LHCN-M2 (cell line): ENCODE measurements around the gene VPS18. TPM values are rescaled to one million over a fixed set of nuclear protein-coding genes. Genes with fewer than 3 reads are reported as not detected.

Experiments
- DNase-seq: peaks from one replicate; pipeline ENCODE4 v3.0.0-alpha.2; 2012; ENCODE audit warnings: low read depth
- total RNA-seq: library from RNA; depleted of rRNA; stranded (reverse); fragments of >200 nt; gene quantifications from 2 replicates; pipeline ENCODE4 v1.2.3, GENCODE V29; 2014

The VPS18 gene
- total RNA-seq, 1 experiment from 2014 or later = 52.1 TPM

- DNase-seq = no peak
These were observed 27.8 kb downstream of the VPS18 start for GRCh38 chr15:40921949-40922607.

DNA sequence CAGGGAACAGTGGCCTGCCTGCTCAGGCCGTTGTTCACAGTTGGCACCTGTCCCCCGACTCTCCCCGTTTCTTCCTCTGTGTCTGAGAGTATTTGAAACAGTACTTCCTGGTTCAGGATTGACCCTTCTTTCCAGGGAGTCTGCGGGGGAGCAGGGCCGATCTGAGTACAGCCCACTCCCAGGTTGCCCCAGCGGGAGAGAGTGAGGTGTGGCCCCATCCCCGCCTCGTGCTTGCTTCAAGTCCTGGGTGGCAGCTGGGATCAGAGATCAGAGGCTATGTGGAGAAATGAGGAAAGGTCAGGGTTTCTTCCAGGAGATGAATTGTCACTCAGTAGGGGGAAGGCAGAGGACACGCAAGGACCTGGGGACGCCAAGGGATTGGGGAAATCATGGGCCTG lies 28.4 kb downstream of the VPS18 start:
- DNase-seq = no peak

DNA sequence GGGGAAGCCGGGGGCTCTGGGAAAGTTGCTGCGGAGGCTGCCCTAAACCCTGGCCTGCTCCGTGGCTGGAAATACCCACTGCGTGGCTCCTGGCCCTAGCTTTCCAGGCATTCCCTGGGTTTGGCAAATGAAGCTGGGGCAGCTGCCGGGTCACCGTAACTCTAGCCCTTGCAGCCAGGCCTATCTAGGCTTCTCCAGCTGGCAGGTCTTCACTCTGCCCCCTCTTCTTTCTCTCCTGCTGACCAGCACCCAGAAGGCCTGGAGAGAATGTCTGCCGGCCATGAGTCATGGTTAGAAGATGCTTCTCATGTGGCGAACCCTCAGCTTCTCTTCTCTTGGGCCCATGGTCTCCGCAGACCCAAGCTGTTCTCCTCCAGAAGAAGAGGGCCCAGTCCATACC lies 29.3 kb downstream of the VPS18 start:
- no peak for DNase-seq

GRCh38 chr15:40925495-40925862 lies 31.2 kb downstream of the VPS18 start:
- DNase-seq = no peak

- DNase-seq = no peak
These were observed 31.8 kb downstream of the VPS18 start for GRCh38 chr15:40925863-40926658.

DNA sequence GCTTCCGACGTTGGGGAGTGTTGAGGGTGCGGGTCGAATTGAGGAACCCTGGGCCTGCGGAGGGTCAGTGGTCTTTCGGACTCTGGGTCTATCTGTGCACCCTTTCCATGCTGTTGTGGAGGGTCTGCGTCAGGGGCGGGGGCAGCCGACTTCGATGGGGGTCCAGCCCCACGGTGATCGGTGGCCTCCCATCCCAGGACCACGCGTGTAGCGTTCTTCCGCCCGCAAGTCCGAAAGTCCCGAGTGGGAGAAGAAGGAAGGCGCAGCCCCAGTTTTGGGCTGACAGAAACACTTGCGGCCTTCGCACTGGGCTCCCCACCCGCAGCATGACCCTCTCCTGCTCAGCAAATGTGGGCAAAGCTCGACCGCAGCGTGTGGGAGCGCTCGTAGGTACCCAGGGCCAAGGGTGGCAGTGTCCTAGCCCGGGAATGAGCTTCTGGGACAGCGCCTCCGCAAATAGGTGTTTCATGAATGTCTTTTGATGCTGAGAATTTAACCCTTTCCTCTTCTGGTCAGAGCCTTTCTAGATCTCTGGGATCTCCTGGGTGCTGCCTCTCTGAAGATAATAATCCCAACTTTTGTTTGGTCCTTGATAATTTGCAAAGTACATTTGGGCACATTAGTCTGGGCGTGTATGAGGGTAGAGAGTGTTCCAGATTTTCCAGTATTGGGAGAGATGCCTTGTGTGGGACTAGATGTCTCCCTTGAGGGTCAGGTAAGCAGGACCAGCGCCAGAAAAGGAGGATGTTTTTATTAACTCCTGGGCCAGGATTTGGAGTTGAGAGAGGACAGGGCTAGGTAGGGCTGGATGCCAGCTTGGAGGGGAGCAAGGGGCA lies 32.6 kb downstream of the VPS18 start:
- no peak for DNase-seq

- DNase-seq = no peak
These were observed 33.2 kb downstream of the VPS18 start for GRCh38 chr15:40927495-40927872.

DNA sequence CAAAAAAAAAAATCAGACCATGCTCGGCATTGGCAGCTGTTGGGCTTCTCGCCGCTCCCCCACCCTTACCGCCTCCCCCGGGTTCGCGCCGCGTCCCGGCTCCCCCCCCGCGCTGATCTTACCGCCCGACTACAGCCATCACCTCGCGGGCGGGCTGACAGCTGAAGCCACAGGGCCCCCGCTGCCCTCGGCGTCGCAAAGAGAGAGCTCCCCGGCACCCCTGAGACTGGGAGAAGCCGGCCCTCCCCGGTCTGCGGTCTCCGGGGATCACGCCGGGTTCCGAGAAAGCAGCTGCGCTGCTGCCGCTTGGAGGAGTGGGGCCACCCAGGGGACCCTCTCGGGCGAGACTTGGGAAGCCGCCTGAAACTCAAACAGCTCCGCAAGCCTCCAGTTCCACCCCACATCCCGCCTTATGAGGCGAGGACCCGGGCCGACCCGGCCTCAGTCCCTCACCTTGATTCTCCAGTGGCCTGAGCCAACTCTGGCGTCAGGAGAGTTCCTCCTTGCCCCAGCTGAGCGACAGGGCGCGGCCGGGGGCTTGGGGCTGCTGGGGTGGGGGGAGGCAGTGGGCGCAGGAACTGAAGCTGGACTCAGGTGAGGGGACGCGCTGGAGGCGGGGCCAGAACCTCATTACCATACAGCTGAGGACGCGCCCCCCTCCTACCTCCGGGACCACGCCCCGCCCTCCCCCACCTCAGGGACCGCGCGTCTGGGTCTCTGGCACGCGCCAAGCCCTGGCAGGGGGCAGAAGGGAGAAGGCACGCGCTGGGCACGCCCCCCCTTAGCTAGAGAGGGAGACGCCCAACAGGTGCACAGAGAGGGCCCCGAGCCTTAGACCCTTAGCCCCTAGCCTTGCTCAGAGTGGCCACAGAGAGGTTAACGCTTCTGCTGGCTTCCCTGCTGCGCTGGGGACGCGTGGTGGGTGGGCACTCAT lies 33.9 kb downstream of the VPS18 start:
- no peak for DNase-seq

DNA sequence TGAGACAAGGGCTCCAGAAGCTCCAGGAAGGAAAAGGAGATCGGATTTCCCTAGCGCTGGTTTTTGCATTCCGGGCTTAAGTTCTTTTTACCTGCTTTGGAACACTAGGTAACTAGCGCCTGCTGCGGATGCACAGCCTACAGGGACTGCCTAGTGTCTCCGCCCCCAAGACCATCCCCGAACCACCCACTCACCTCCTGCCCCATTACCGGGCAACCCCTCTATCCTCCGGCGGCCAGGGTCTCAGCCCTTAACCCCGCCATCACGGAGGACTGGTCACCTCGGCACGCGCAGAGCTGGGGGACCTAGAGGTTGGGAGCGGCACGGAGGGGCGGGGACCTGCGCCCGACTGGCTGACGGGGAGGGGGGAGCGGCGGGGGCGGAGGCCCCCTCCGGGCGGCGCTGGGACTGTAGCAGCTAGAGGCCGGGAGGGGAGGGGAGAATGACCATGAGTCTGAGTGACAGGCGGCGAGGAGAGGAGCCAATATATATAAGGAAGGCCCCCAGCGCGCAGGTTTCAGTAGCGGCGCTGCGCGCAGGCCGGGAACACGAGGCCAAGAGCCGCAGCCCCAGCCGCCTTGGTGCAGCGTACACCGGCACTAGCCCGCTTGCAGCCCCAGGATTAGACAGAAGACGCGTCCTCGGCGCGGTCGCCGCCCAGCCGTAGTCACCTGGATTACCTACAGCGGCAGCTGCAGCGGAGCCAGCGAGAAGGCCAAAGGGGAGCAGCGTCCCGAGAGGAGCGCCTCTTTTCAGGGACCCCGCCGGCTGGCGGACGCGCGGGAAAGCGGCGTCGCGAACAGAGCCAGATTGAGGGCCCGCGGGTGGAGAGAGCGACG lies 34.8 kb downstream of the VPS18 start, which contains the start of gene DLL4:
DLL4 (plus strand) TSS at position 520 of the 839 bp plus-strand sequence. CDS start 329 bp downstream, outside the sequence.
- no peak for DNase-seq

DNA sequence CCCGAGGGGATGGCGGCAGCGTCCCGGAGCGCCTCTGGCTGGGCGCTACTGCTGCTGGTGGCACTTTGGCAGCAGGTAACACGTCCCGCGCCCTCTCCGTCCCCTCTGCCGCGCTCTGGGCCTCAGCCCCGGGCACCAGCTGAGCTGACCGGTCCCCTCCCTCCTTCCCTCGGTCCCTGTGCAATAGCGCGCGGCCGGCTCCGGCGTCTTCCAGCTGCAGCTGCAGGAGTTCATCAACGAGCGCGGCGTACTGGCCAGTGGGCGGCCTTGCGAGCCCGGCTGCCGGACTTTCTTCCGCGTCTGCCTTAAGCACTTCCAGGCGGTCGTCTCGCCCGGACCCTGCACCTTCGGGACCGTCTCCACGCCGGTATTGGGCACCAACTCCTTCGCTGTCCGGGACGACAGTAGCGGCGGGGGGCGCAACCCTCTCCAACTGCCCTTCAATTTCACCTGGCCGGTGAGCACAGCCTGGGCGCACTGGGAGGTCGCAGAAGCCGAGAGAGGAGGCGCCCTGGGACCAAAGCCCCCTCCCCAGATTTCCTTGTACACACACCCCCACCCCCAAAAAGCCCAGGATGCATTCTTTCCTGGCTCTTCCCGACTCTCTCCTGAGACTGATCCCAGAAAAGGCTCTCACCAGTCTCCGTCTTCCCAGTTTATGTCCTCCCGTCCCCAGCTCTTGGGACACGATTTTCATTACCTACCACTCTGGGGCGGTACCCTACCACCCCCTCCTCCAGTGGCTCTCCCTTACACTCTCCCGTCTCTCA lies 35.6 kb downstream of the VPS18 start:
- peak; percentile 47 for DNase-seq

- no peak for DNase-seq
These were observed 36.4 kb downstream of the VPS18 start for GRCh38 chr15:40930430-40931299.

DNA sequence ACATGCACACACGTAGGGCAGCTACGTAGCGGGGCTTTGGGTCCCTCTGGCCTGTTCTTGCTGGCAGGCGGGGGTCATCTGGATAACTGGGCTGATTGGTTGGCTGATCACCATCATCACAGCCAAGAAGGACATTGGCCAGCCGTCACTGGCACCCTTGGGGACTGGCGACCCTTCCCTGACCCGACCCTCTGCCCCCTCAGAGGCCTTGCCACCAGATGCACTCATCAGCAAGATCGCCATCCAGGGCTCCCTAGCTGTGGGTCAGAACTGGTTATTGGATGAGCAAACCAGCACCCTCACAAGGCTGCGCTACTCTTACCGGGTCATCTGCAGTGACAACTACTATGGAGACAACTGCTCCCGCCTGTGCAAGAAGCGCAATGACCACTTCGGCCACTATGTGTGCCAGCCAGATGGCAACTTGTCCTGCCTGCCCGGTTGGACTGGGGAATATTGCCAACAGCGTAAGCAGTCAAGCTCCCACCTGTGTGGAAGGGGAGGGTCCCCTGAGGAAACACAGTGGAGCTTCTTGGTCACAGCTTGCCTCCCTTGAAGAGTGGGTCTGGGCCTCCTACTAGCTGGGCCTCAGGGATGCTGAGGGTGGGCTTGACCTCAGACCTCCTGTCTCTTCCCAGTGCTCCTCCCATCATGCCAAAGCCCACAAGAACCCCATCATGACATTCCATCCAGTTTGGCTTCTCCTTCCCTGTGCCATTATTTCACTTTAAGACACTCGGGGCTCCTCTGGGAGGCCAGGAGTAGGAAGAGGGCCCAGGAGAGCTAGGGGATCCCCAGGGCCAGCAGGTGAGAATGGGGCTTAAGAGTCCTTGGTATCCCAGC lies 37.3 kb downstream of the VPS18 start:
- no peak for DNase-seq

GRCh38 chr15:40932156-40932555 lies 37.9 kb downstream of the VPS18 start:
- DNase-seq = no peak

- DNase-seq = no peak
These were observed 38.6 kb downstream of the VPS18 start for GRCh38 chr15:40932649-40933516.

GRCh38 chr15:40933517-40933902 lies 39.3 kb downstream of the VPS18 start:
- DNase-seq = no peak

- DNase-seq = no peak
These were observed 40.2 kb downstream of the VPS18 start for GRCh38 chr15:40934457-40934856.
